Skin of body (tissue), 2 donors: Measurements from ENCODE around the gene FBXO45. TPM values are rescaled to one million over a fixed set of nuclear protein-coding genes. Genes with fewer than 3 reads are reported as not detected.
"Not testable (repeated sequence)": the region's sequence is repeated elsewhere in the genome, so short reads cannot be mapped to it uniquely, and the experiment has no call there.

Experiments used
- DNase-seq: peaks from one replicate; lab custom pipeline; 2025; lab: John Stamatoyannopoulos, UW
- total RNA-seq: library from RNA; depleted of rRNA; stranded (reverse); fragments of >200 nt; gene quantifications from one replicate; pipeline ENCODE4 v1.2.3, GENCODE V29; 2014

The FBXO45 gene
- total RNA-seq, 1 donor from 2014 or later = 15.0 TPM

DNA sequence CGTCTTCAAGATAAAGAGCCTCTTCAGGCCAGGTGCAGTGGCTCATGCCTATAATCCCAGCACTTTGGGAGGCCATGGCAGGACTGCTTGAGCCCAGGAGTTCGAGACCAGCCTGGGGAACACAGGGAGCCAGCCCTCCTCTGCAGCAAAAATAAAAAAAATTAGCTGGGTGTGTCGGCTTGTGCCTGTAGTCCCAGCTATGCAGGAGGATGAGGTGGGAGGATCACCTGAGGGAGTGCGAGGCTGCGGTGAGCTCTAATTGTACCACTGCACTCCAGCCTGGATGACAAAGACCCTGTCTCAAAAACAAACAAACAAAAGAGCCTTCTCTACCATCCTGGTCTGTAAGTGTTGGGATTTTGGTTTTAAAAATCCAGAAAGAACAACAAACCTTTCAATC, 11.2 kb upstream of the FBXO45 start:
- no peak for DNase-seq

DNA sequence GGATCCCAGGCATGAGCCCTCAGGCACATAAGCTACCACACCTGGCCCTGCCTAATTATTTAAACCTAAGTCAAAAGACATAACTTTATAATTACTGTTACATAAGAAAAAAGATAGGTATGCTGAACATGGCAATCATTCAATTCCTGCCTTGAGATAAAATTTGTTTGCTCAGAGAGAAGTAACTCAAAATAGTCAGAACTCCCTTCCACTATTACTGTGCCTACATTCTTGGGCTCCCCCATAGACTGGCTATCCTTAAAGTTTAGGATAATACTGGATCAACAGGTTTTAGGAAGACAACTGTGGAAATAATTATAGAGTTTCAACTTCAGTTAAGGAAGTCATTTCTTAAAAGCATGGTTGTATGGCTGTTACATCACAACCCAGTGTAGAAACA, 10.0 kb upstream of the FBXO45 start:
- DNase-seq = no peak

DNA sequence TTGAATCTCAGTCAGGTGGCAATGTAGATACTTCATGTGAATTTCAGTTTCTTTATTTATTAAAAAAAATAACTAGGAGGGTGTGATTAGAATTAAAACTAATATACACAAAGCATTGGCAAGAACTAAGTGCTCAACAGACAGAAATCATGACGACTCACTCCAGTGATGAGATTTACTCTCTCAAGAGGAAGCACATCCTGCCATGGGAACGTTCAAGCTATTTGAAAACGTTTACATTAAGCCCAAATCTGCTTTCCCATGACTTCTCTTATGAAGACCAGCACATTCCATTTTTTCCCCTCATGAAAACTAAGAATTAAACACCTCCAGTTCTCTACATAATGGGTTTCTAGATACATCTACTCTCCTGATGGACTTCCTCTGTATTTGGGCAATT, 8.6 kb upstream of the FBXO45 start:
- no peak for DNase-seq

DNA sequence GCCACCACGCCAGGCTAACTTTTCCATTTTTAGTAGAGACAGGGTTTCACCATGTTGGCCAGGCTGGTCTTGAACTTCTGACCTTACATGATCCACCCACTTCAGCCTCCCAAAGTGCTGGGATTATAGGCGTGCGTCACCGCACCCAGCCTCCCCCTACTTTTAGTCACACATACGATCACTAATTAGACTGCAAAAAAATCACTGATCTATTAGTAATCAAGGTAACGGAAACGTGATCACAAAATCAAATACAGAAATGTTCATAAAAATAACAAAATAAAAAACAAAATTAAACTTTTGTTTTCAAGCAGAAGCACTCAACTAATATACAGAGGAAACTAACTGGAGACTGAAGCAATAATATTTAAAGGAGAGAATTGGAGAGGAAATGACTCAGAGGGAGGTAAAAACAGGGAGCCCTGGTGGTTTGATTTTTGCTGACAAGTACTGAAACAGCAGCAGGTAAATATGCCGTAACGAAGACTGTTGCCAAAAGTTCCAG, 4.7 kb upstream of the FBXO45 start:
- DNase-seq = no peak

DNA sequence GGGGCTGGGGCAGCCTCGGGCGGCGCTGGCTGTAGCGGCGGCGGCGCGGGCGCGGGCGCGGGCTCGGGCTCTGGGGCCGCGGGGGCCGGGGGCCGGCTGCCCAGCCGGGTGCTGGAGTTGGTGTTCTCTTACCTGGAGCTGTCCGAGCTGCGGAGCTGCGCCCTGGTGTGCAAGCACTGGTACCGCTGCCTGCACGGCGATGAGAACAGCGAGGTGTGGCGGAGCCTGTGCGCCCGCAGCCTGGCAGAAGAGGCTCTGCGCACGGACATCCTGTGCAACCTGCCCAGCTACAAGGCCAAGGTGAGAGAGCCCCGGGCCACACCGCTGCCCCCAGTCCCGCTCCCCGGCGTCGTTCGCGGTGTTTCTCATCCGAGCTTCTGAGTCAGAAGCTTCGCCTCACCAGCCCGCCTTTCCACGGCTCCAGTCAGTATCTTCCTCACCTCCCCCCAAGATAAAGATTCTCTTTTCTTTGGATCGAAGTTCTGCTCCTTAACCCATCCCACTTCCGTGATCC, 600 bp downstream of the FBXO45 start:
- DNase-seq = no peak

DNA sequence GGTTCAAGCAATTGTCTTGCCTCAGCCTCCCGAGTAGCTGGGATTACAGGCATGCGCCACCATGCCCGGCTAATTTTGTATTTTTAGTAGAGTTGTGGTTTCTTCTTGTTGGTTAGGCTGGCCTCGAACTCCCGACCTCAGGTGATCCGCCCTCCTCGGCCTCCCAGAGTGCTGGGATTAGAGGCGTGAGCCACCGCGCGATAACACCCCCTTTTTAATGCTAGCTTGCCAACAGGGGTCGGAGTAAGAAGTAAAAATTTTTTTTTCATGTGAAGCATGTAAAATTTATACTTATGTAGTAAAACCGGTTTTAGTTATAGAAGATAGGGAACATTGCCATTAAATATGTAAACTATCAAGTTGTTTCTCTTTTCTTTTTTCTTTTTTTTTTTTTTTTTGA, 1.9 kb downstream of the FBXO45 start:
- DNase-seq = not testable (repeated sequence)

DNA sequence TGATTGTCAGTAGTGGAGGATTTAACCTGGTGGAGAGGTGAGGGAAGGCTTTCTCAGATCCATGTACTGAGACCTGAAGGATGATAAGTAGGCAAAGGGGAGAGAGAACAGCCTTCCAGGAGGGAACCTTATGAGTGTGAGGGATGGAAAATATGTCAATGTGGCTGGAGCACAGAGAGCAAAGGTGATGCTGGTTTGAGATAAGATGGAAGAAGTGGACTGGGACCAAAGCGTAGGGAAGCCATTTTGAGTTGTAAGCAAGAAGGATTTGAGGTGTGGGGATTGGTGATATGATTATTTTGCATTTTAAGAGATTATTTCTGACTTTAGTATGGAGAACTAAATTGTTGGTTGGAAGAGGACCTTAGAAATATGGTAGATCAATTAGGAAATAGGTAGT, 3.9 kb downstream of the FBXO45 start:
- DNase-seq = no peak

- no peak for DNase-seq
Observed at GRCh38 chr3:196585044-196585757, 16.7 kb downstream of the FBXO45 start.

- no peak for DNase-seq
Observed at GRCh38 chr3:196590279-196590678, 21.8 kb downstream of the FBXO45 start.

DNA sequence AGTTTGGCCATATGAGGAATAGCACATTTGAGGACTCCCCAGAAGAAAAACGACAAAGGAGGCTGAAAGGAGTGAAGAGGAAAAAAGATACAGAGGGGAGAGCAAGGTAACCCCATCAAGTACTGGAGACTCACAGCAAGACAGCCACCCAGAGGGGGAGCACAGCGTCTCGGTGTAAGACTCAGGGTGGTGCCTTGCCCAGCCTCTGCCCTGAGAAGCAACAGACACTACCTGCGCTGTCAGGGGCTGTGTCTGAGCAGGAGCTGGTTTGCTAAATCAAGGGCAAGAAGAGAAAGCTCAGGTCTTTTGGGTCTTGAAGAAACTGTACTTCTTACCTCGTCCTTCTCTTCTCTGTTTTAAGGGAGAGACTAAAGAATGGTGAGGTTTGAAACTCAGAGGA, 27.9 kb downstream of the FBXO45 start:
- no peak for DNase-seq

DNA sequence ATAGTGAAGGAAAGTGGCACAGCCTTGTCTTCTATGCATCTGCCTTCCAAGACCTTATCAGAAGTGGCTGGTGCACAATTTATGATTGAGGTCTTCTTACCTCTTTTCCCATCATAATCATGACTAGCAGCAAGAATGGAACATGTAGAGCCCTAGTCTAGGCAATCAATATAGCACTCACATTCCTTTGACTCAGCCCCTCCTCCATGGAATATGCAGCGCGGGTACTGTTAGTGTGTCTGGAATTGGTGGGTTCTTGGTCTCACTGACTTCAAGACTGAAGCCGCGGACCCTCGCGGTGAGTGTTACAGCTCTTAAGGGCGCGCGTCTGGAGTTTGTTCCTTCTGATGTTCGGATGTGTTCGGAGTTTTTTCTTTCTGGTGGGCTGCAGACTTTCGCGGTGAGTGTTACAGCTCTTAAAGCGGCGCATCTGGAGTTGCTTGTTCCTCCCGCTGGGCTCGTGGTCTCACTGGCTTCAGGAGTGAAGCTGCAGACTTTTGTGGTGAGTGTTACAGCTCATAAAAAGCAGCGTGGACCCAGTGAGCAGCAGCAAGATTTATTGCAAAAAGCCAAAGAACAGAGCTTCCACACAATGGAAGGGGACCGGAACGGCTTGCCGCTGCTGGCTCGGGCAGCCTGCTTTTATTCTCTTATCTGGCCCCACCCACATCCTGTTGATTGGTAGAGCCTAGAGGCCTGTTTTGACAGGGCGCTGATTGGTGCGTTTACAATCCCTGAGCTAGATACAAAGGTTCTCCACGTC, 29.7 kb downstream of the FBXO45 start:
- not testable (repeated sequence) for DNase-seq

DNA sequence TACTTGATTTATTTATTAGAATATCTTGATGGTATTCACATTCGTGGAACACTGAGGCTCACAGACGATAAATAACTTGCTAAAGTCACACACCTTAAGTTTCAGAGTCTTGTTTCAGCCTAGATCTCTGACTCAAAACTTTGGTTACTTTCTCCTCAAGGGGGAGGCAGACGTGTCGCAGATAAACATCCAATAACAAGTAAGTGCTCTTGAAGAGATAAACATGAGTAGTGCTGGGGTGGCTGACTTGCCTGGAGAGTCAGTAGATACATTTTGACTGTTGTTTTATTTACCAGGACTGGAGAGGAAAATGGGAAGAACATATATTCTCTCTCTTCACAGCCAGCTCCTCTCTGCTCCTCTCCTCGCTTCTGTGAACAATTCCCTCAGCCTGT, 31.3 kb downstream of the FBXO45 start:
- no peak for DNase-seq

- DNase-seq = no peak
Observed at GRCh38 chr3:196600359-196600758, 31.9 kb downstream of the FBXO45 start.

GRCh38 chr3:196602673-196603072, 34.2 kb downstream of the FBXO45 start:
- DNase-seq = no peak

- DNase-seq = no peak
Observed at GRCh38 chr3:196603683-196604082, 35.2 kb downstream of the FBXO45 start.

DNA sequence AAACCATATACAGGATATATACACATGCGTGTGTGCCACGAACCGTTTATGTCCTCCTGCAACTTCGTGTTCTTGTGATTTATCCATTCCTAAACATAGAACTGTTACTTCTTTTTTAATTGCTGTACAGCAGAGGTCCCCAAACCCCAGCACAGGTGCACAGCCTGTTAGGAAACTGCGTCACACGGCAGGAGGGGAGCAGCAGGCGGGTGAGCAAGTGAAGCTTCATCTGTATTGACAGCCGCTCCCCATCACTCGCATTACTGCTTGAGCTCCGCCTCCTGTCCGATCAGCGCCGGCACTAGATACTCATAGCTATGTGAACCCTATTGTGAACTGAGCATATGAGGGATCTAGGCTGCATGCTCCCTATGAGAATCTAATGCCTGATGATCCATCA, 36.1 kb downstream of the FBXO45 start:
- no peak for DNase-seq

- no peak for DNase-seq
Observed at GRCh38 chr3:196608693-196609092, 40.2 kb downstream of the FBXO45 start.

GRCh38 chr3:196609343-196609775, 40.9 kb downstream of the FBXO45 start:
- DNase-seq = peak; percentile 33

GRCh38 chr3:196609805-196610515, 41.5 kb downstream of the FBXO45 start:
- no peak for DNase-seq

DNA sequence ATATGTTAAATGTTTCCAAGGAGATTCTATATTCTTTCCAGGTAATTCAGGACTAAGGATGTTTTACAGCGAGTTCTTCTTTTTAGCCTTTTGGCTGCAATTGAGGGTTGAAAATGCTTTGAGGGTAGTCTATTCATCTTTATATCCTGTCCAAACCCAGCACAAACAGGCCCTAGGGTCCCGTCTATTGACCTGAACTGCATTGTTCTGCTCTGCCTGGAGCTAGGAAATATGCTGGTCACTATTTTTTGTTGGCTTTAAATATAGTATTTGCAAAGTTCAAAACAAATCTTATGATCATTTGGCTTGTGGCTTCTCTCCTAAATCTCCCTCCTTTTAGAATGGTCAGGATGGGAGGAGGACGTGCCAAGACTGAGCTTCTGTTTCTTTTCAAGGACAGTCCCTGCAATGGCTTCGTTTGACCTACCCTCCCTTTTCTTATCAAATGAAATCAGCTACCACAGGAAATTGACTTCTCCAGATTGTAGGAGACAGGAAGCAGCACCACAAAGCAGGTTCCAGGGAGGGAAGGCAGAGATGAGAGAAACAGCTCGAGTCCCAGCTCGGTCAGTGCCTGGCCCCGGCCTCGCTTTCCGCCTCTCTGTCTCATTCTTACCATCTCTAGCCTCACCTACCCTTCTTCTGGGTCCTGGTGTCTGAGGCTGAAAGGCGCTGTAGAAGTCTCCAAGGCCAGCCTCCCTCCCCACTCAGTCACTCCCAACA, 43.5 kb downstream of the FBXO45 start:
- no peak for DNase-seq

- not testable (repeated sequence) for DNase-seq
Observed at GRCh38 chr3:196615234-196615633, 46.8 kb downstream of the FBXO45 start.
